A549 (cell line): ENCODE results near the gene TFAM. TPM values are rescaled to one million over a fixed set of nuclear protein-coding genes. Genes with fewer than 3 reads are reported as not detected.

Experiments
- ATAC-seq, 2 experiments: fragments of 200-7000 bp in 1 of 2; fragments of >200 bp in 1 of 2; cut with Nextera tagmentation in 1 of 2; cut with Tn5 transposase in 1 of 2; 3 replicates each; pipeline versions ENCODE4 v1.8.0 to v1.9.1; 2018 to 2020; ENCODE audit warnings: mild to moderate bottlenecking in 1 of 2, moderate library complexity in 1 of 2
- CTCF ChIA-PET: fragments of 300-600 bp; sonication (Branson Sonifier 250); formaldehyde crosslinking; extraction: SDS; loops from one replicate; lab custom pipeline; 2021; ENCODE audit warnings: antibody characterized with exemption, inconsistent platforms; lab: Yijun Ruan, JAX
- POLR2A ChIA-PET: fragments of 350-600 bp; formaldehyde crosslinking; extraction: SDS; loops from one replicate; lab custom pipeline; 2021; ENCODE audit warnings: antibody characterized with exemption, inconsistent platforms; lab: Yijun Ruan, JAX
- DNase-seq, 2 experiments: peaks; one replicate each; pipeline versions ENCODE4 v3.0.0 to v3.0.0-alpha.2; 2011 to 2016; ENCODE audit warnings: low read depth in 1 of 2, low spot score in 1 of 2
- FAIRE-seq: peaks from 2 replicates; lab custom pipeline; 2011; peaks lifted over from hg19 to GRCh38; lab: Jason Lieb, UNC
- H3K27ac ChIP-seq, 2 experiments: fragments of >200 bp; sonication (Bioruptor Twin); formaldehyde crosslinking; 3 replicates each; pipeline ENCODE4 v1.5.1; 2016 to 2017
- H3K4me1 ChIP-seq: fragments of >200 bp; sonication (Bioruptor Twin); formaldehyde crosslinking; 3 replicates; pipeline ENCODE4 v1.6.1; 2016
- H3K4me2 ChIP-seq: fragments of >200 bp; sonication (Bioruptor Twin); formaldehyde crosslinking; 3 replicates; pipeline ENCODE4 v1.6.1; 2016
- H3K4me3 ChIP-seq: fragments of >200 bp; sonication (Bioruptor Twin); formaldehyde crosslinking; 3 replicates; pipeline ENCODE4 v1.5.1; 2016
- H3K9me3 ChIP-seq: fragments of >200 bp; sonication (Bioruptor Twin); formaldehyde crosslinking; 3 replicates; pipeline ENCODE4 v1.6.1; 2016
- CBX2 ChIP-seq: fragments of 200-600 bp; sonication (generic); IDR thresholded peaks from 2 replicates; pipeline ENCODE4 v1.6.1; 2016; ENCODE audit warnings: low read depth, mild to moderate bottlenecking, borderline replicate concordance
- CBX8 ChIP-seq: fragments of 200-600 bp; sonication (generic); IDR thresholded peaks from 2 replicates; pipeline ENCODE4 v1.6.1; 2016
- FOXS1 ChIP-seq: fragments of 250-450 bp; sonication (Bioruptor Pico); IDR thresholded peaks from 2 replicates; pipeline ENCODE4 v1.5.0; 2020; ENCODE audit warnings: mild to moderate bottlenecking, moderate library complexity
- GATA3 ChIP-seq: IDR thresholded peaks from 2 replicates; pipeline ENCODE4 v1.6.1; 2012; ENCODE audit warnings: borderline replicate concordance
- HMGXB4 ChIP-seq: fragments of 250-450 bp; sonication (Bioruptor Pico); IDR thresholded peaks from 2 replicates; pipeline ENCODE4 v1.5.0; 2021; ENCODE audit warnings: mild to moderate bottlenecking, moderate library complexity, borderline replicate concordance
- HOXA7 ChIP-seq: fragments of 250-450 bp; sonication (Bioruptor Pico); IDR thresholded peaks from 2 replicates; pipeline ENCODE4 v1.5.0; 2020; ENCODE audit warnings: mild to moderate bottlenecking, moderate library complexity
- JUNB ChIP-seq: fragments of >200 bp; sonication (Bioruptor Twin); formaldehyde crosslinking; IDR thresholded peaks from 2 replicates; pipeline ENCODE4 v1.6.1; 2016
- KDM1A ChIP-seq: fragments of 200-600 bp; sonication (generic); IDR thresholded peaks from 2 replicates; pipeline ENCODE4 v1.6.1; 2016; ENCODE audit warnings: low read depth, mild to moderate bottlenecking
- MAFK ChIP-seq: fragments of 450-650 bp; IDR thresholded peaks from 2 replicates; pipeline ENCODE4 v1.6.1; 2014; ENCODE audit not compliant: partially characterized antibody
- MAZ ChIP-seq: fragments of 150-350 bp; IDR thresholded peaks from 2 replicates; pipeline ENCODE4 v1.6.1; 2014; ENCODE audit warnings: antibody characterized with exemption, low read depth, low read length, borderline replicate concordance
- PHF8 ChIP-seq: fragments of 200-600 bp; sonication (generic); IDR thresholded peaks from 2 replicates; pipeline ENCODE4 v1.6.1; 2016; ENCODE audit warnings: low read depth, mild to moderate bottlenecking, antibody characterized with exemption, moderate library complexity, borderline replicate concordance
- POLR2AphosphoS2 ChIP-seq: conservative IDR thresholded peaks from 2 replicates; pipeline ENCODE4 v1.6.1; 2012; ENCODE audit warnings: low read length, improper control_type of control experiment, inconsistent platforms
- RNF2 ChIP-seq: fragments of 200-600 bp; sonication (generic); IDR thresholded peaks from 2 replicates; pipeline ENCODE4 v1.6.1; 2016; ENCODE audit warnings: low read depth, mild to moderate bottlenecking, antibody characterized with exemption, moderate library complexity, borderline replicate concordance
- SMC3 ChIP-seq: fragments of >200 bp; sonication (Bioruptor Twin); formaldehyde crosslinking; IDR thresholded peaks from 3 replicates; pipeline ENCODE4 v1.6.1; 2018; ENCODE audit warnings: inconsistent platforms
- SREBF2 ChIP-seq: fragments of 450-650 bp; IDR thresholded peaks from 2 replicates; pipeline ENCODE4 v1.6.1; 2014; ENCODE audit warnings: mild to moderate bottlenecking, moderate library complexity
- USF2 ChIP-seq: fragments of 450-650 bp; IDR thresholded peaks from 2 replicates; pipeline ENCODE4 v1.6.1; 2014; ENCODE audit warnings: antibody characterized with exemption
- ZC3H11A ChIP-seq: fragments of 450-650 bp; IDR thresholded peaks from 2 replicates; pipeline ENCODE4 v1.6.1; 2014; ENCODE audit warnings: antibody characterized with exemption, mild to moderate bottlenecking
- WGBS: methylation state at CpG from one replicate; pipeline ENCODE4 v1.1.6; 2017; ENCODE audit errors: missing lambda C conversion rate; 5-methylcytosine and 5-hydroxymethylcytosine counted together
- polyA plus RNA-seq, 4 experiments: library from polyadenylated mRNA; depleted of rRNA in 3 of 4; stranded (reverse); fragments of >200 nt; fragmentation: RNase III in 1 of 4; extraction: RNeasy Plus Mini Kit Qiagen cat#74134 plus additional on column Dnase treatment in 1 of 4; gene quantifications; 2 replicates in 3 of 4; 3 replicates in 1 of 4; pipeline ENCODE4 v1.2.3, GENCODE V29; 2011 to 2017

Gene TFAM
- polyA plus RNA-seq, 2 of the 4 experiments (the other 2 are of a cell fraction): 61.2 to 66.9 TPM

GRCh38 chr10:58384095-58384494 lies 1.1 kb upstream of the TFAM start:
- ChIA-PET CTCF (interaction anchor here (0.7 to 4.2 kb wide), 19 partner anchors 10 to 212 kb away, joined by 3 to 71 read pairs (median 3); no protein-coding TSS in a partner anchor), POLR2A (interaction anchor here (2.6 kb wide), 1 partner anchor 49 kb away, joined by 13 read pairs; the partner anchor contains the start of gene UBE2D1)
- Histone ChIP-seq H3K27ac (peak overlapping the region; percentile 86 to 98; a peak in 5 of 6 replicates), H3K9me3 (no peaks in the 10 kb centered on the region), H3K4me3 (peak overlapping the region; percentile 85; the same call in 2 of the 3 replicates), H3K4me2 (peak overlapping the region; percentile 68), H3K4me1 (peaks cover 16% of the 10 kb centered on the region; the same call in 2 of the 3 replicates)
- ATAC-seq (no peak), FAIRE-seq (no peak), DNase-seq (no peak)
- 71% methylated on average over 3 of the region's 3 CpGs for WGBS
- TF ChIP-seq FOXS1 (CRISPR knock-in tag): no peak
- no peak for TF ChIP-seq ZC3H11A
- no peak for TF ChIP-seq RNF2
- no peak for TF ChIP-seq SMC3
- TF ChIP-seq USF2: no peak
- TF ChIP-seq POLR2AphosphoS2: no peak
- TF ChIP-seq KDM1A: no peak
- TF ChIP-seq GATA3: no peak
- no peak for TF ChIP-seq HMGXB4 (CRISPR knock-in tag)
- TF ChIP-seq HOXA7 (CRISPR knock-in tag): no peak

- peaks cover 16% of the 10 kb centered on the region; the same call in 2 of the 3 replicates for H3K4me1 ChIP-seq
- H3K27ac ChIP-seq: peak overlapping the region; percentile 86 to 98
- no peak for FAIRE-seq
- peak; percentile 3 to 13; a peak in 4 of 6 replicates for ATAC-seq
- peak in 1 of 2 experiments; percentile 8 for DNase-seq
- no peak for TF ChIP-seq MAZ
- TF ChIP-seq CBX2: no peak
- TF ChIP-seq CBX8: no peak
- TF ChIP-seq MAFK: no peak
- no peak for TF ChIP-seq KDM1A
- no peak for TF ChIP-seq JUNB
- 6% methylated on average over 12 of the region's 12 CpGs for WGBS
- no peaks in the 10 kb centered on the region for H3K9me3 ChIP-seq
- H3K4me3 ChIP-seq: peak overlapping the region; percentile 85
- H3K4me2 ChIP-seq: peak overlapping the region; percentile 68
- ChIA-PET CTCF (interaction anchor here (0.6 to 4.2 kb wide), 27 partner anchors 9 to 335 kb away, joined by 3 to 71 read pairs (median 4); no protein-coding TSS in a partner anchor), POLR2A (interaction anchor here (1.0 to 2.8 kb wide), 3 partner anchors 12 to 115 kb away, joined by 3 to 13 read pairs (median 11); partner anchors contain the start of genes CISD1 and UBE2D1)
Observed at GRCh38 chr10:58384544-58384998, 639 bp upstream of the TFAM start.

GRCh38 chr10:58385784-58386112 lies 538 bp downstream of the TFAM start:
- ATAC-seq: peak; percentile 48 to 69
- peak overlapping the region; percentile 88 for H3K4me2 ChIP-seq
- DNase-seq: peak; percentile 38 to 42
- H3K9me3 ChIP-seq: no peaks in the 10 kb centered on the region
- ChIA-PET CTCF (interaction anchor here (0.7 to 4.2 kb wide), 12 partner anchors 11 to 208 kb away, joined by 3 to 71 read pairs (median 5); no protein-coding TSS in a partner anchor), POLR2A (interaction anchor here (0.5 to 2.8 kb wide), 4 partner anchors 27 to 256 kb away, joined by 3 to 13 read pairs (median 7); partner anchors contain the start of genes CISD1 and UBE2D1)
- H3K4me3 ChIP-seq: peak overlapping the region; percentile 85
- TF ChIP-seq CBX8 (no peak), PHF8 (peak; percentile 17; the same call in 1 of the 2 replicates)
- peaks cover 16% of the 10 kb centered on the region; the same call in 2 of the 3 replicates for H3K4me1 ChIP-seq
- no peak for FAIRE-seq
- peak overlapping the region; percentile 86 to 98 for H3K27ac ChIP-seq
- WGBS: under 1% methylated on average over 15 of the region's 15 CpGs

- Histone ChIP-seq H3K4me1 (peaks cover 16% of the 10 kb centered on the region; the same call in 2 of the 3 replicates), H3K27ac (no peak overlapping the region), H3K9me3 (no peaks in the 10 kb centered on the region), H3K4me3 (no peak overlapping the region), H3K4me2 (no peak overlapping the region)
- ChIA-PET CTCF (interaction anchor here (1.1 kb wide), 1 partner anchor 25 kb away, joined by 3 read pairs; no protein-coding TSS in a partner anchor), POLR2A (no interaction called here)
- ATAC-seq: no peak
- WGBS: 91% methylated on average over 3 of the region's 3 CpGs
- DNase-seq: no peak
- TF ChIP-seq SREBF2: no peak
- peak; percentile 2 for TF ChIP-seq MAFK
- no peak for FAIRE-seq
Observed at GRCh38 chr10:58389024-58389423, 3.8 kb downstream of the TFAM start.
